Mammary epithelial cell (primary cell): ENCODE data around the gene NSFL1C.

Experiments used
- EZH2 ChIP-seq: IDR thresholded peaks from 2 replicates; pipeline ENCODE4 v1.6.1; 2012; ENCODE audit warnings: low read length, inconsistent platforms, borderline replicate concordance
- TF ChIP-seq, protein P1 (sequence below), 2 donors: IDR thresholded peaks in 1 of 2; conservative IDR thresholded peaks in 1 of 2; 2 replicates each; pipeline ENCODE4 v1.5.1; 2011 to 2012; ENCODE audit warnings: inconsistent platforms in 2 of 2, low read length in 2 of 2, mild to moderate bottlenecking in 2 of 2, control low read depth in 1 of 2, low read depth in 1 of 2; ENCODE audit not compliant: insufficient read depth in 1 of 2; ENCODE audit errors: extremely low read depth in 1 of 2

DNA sequence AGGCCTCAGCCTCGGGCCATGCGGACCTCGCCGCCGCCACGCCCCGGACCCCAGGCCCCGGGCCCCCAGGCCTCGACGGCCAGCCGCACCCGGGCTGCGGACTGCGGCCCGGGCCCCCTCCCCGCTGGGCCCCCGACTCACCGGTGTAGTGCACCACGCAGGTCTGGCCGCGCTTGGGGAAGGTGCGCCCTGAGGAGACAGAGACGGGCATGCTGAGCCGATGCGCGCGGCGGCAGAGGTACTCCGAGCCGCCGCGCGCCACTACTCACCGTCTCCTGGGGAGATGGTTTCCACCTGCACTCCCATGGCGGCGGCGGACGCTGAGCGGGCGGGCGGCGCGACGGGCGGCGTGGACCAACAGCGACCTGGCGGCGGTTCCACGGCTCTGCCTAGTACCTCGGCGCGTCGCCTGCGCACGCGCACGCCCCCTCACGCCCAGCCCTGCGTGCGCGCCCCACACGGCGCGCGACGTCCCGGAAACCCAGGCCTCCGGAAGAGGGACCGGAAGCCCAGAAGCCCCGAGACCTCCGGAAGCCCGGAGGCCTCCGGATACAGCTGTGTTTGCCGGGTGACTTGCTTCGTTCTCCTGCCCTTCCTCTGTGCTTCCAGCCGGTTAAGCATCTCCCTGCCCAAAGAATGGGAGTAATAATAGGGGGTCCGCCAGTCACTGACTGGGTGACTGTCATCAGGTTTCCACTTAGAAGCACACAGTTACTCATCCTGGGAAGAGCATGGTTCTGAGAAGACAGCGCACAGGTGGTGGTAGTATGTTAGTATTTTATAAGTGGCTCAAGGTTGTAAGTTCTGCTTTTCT, 73.7 kb downstream of the NSFL1C start, which contains the start of gene FKBP1A:
- TF ChIP-seq EZH2: no peak
- TF ChIP-seq, protein P1, sequence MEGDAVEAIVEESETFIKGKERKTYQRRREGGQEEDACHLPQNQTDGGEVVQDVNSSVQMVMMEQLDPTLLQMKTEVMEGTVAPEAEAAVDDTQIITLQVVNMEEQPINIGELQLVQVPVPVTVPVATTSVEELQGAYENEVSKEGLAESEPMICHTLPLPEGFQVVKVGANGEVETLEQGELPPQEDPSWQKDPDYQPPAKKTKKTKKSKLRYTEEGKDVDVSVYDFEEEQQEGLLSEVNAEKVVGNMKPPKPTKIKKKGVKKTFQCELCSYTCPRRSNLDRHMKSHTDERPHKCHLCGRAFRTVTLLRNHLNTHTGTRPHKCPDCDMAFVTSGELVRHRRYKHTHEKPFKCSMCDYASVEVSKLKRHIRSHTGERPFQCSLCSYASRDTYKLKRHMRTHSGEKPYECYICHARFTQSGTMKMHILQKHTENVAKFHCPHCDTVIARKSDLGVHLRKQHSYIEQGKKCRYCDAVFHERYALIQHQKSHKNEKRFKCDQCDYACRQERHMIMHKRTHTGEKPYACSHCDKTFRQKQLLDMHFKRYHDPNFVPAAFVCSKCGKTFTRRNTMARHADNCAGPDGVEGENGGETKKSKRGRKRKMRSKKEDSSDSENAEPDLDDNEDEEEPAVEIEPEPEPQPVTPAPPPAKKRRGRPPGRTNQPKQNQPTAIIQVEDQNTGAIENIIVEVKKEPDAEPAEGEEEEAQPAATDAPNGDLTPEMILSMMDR (conservative IDR thresholded peaks at IDR 0.05 in 1 of 2, IDR thresholded peaks at IDR 0.05 in 1 of 2; ENCODE audit: extremely low read depth in 1 of 2, insufficient read depth in 1 of 2, low read depth in 1 of 2, low read length in 2 of 2): no peak
